Suprapubic skin (tissue), 3 donors: ENCODE measurements around the gene ARG1.

ENCODE experiments used
- EP300 ChIP-seq: sonication (generic); formaldehyde crosslinking; IDR thresholded peaks from one replicate; pipeline ENCODE4 v1.6.1; 2017; ENCODE audit warnings: antibody characterized with exemption
- POLR2A ChIP-seq, 2 donors: fragments of 450-650 bp; IDR thresholded peaks; one replicate each; pipeline ENCODE4 v1.6.1; 2017; ENCODE audit warnings: antibody characterized with exemption in 2 of 2, mild to moderate bottlenecking in 2 of 2, moderate library complexity in 2 of 2
- TF ChIP-seq, protein P1 (sequence below), 2 donors: fragments of 200-600 bp in 1 of 2; fragments of 450-650 bp in 1 of 2; sonication (generic) in 1 of 2; IDR thresholded peaks; one replicate each; pipeline ENCODE4 v1.5.1; 2016 to 2019; ENCODE audit warnings: antibody characterized with exemption in 2 of 2, mild to moderate bottlenecking in 1 of 2, moderate library complexity in 1 of 2

DNA sequence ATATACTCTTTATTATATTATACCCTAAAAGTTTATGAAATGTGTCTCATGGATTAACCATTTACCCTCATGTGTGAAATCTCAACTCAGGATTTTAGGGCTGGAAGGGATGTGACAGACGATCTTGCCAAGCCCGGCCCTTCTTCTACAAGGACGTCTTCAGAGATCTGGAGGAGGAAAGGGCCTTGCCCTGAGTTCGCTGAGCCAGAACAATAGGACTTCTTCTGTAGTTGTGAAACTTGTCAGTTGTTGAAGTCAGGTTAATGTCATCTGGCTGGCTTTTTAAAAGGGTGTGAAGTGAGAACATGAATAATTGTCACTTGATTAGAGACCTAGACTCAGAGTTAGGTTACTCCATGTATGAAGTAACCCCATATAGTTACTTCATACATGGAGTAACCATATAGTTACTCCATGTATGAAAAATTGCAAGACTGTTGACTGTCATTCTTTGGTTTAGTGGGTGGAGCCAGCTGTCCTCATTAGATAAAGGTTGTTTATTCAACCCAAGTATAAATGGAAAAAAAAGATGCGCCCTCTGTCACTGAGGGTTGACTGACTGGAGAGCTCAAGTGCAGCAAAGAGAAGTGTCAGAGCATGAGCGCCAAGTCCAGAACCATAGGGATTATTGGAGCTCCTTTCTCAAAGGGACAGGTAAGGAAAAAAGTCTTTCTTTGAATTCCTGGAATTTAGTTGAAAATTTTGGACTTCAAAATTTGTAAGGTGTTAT is at the start of gene ARG1:
- TF ChIP-seq, protein P1, sequence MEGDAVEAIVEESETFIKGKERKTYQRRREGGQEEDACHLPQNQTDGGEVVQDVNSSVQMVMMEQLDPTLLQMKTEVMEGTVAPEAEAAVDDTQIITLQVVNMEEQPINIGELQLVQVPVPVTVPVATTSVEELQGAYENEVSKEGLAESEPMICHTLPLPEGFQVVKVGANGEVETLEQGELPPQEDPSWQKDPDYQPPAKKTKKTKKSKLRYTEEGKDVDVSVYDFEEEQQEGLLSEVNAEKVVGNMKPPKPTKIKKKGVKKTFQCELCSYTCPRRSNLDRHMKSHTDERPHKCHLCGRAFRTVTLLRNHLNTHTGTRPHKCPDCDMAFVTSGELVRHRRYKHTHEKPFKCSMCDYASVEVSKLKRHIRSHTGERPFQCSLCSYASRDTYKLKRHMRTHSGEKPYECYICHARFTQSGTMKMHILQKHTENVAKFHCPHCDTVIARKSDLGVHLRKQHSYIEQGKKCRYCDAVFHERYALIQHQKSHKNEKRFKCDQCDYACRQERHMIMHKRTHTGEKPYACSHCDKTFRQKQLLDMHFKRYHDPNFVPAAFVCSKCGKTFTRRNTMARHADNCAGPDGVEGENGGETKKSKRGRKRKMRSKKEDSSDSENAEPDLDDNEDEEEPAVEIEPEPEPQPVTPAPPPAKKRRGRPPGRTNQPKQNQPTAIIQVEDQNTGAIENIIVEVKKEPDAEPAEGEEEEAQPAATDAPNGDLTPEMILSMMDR (IDR thresholded peaks at IDR 0.05), result no peak
- TF ChIP-seq EP300, result no peak
- no peak for TF ChIP-seq POLR2A (IDR thresholded peaks at IDR 0.05)
